ENCODE measurements around the gene RGS9BP. TPM values are rescaled to one million over a fixed set of nuclear protein-coding genes. Genes with fewer than 3 reads are reported as not detected.

RGS9BP gene
- total and polyA plus RNA-seq, 2 donors (not counting 1 experiment from before 2014, with no cell fraction given) = 0.09 to 0.66 TPM

GRCh38 chr19:32674931-32675719 is 523 bp upstream of the RGS9BP start, which contains the start of gene ANKRD27:
TSS of gene ANKRD27 (minus strand) at chr19:32675180. CDS start at chr19:32659015, 16,165 bp downstream.
- peak within 1 kb of the TSS; percentile 72 for H3K9ac ChIP-seq (ENCODE audit: insufficient read depth, low read length)
- H3K27ac ChIP-seq (ENCODE audit: insufficient read depth, low read length) = peak within 1 kb of the TSS; percentile 71
- H3K4me2 ChIP-seq (ENCODE audit: extremely low read depth, insufficient read depth, low read length) = peak within 1 kb of the TSS; percentile 93
- H3K4me3 ChIP-seq (replicated peaks in 1 of 4; ENCODE audit: control extremely low read depth in 1 of 4, insufficient read depth in 1 of 4, low read depth in 3 of 4, low read length in 4 of 4) = peak within 1 kb of the TSS; percentile 83 to 94 (median 88)
- H3K36me3 ChIP-seq (ENCODE audit: control insufficient read depth, insufficient read depth, low read length) = no peaks in the 10 kb centered on the region
- TF ChIP-seq CTCF (conservative IDR thresholded peaks at IDR 0.05 in 1 of 2, IDR thresholded peaks at IDR 0.05 in 1 of 2; ENCODE audit: low read depth in 1 of 2, low read length in 2 of 2) (no peak), EZH2 (IDR thresholded peaks at IDR 0.05; ENCODE audit: low read length, missing control alignments) (no peak)
- no peaks in the 10 kb centered on the region for H3K9me3 ChIP-seq (ENCODE audit: control insufficient read depth, insufficient read depth, low read depth, low read length)
- peak within 1 kb of the TSS; percentile 98 for H2AFZ ChIP-seq (ENCODE audit: low read length)
- no peaks in the 10 kb centered on the region for H3K4me1 ChIP-seq (ENCODE audit: control insufficient read depth, extremely low read depth, insufficient read depth, low read length)
- H3K27me3 ChIP-seq (ENCODE audit: control insufficient read depth, insufficient read depth, low read length) = peaks cover 24% of the 10 kb centered on the region
- DNase-seq (ENCODE audit: low read depth in 2 of 2) = peak; percentile 93 to 97
- H3K79me2 ChIP-seq (ENCODE audit: control insufficient read depth, insufficient read depth, low read length) = peaks cover 31% of the 10 kb centered on the region
- H4K20me1 ChIP-seq (ENCODE audit: control insufficient read depth, extremely low read depth, insufficient read depth, low read length) = no peaks in the 10 kb centered on the region

- peak overlapping the region; percentile 82 for H2AFZ ChIP-seq (ENCODE audit: low read length)
- no peak overlapping the region for H3K9ac ChIP-seq (ENCODE audit: insufficient read depth, low read length)
- H3K9me3 ChIP-seq (ENCODE audit: control insufficient read depth, insufficient read depth, low read depth, low read length) = no peaks in the 10 kb centered on the region
- no peaks in the 10 kb centered on the region for H4K20me1 ChIP-seq (ENCODE audit: control insufficient read depth, extremely low read depth, insufficient read depth, low read length)
- H3K4me3 ChIP-seq (replicated peaks in 1 of 4; ENCODE audit: control extremely low read depth in 1 of 4, insufficient read depth in 1 of 4, low read depth in 3 of 4, low read length in 4 of 4) = peak overlapping the region in 1 of 4 experiments; percentile 94
- peak overlapping the region; percentile 35 for H3K4me2 ChIP-seq (ENCODE audit: extremely low read depth, insufficient read depth, low read length)
- H3K27me3 ChIP-seq (ENCODE audit: control insufficient read depth, insufficient read depth, low read length) = peaks cover 24% of the 10 kb centered on the region
- no peak for TF ChIP-seq CTCF (conservative IDR thresholded peaks at IDR 0.05 in 1 of 2, IDR thresholded peaks at IDR 0.05 in 1 of 2; ENCODE audit: low read depth in 1 of 2, low read length in 2 of 2)
- peak; percentile 98 for TF ChIP-seq EZH2 (IDR thresholded peaks at IDR 0.05; ENCODE audit: low read length, missing control alignments)
- no peaks in the 10 kb centered on the region for H3K4me1 ChIP-seq (ENCODE audit: control insufficient read depth, extremely low read depth, insufficient read depth, low read length)
- DNase-seq (ENCODE audit: low read depth in 2 of 2) = no peak
- H3K27ac ChIP-seq (ENCODE audit: insufficient read depth, low read length) = no peak overlapping the region
- H3K36me3 ChIP-seq (ENCODE audit: control insufficient read depth, insufficient read depth, low read length) = no peaks in the 10 kb centered on the region
- H3K79me2 ChIP-seq (ENCODE audit: control insufficient read depth, insufficient read depth, low read length) = peaks cover 27% of the 10 kb centered on the region
These were observed 692 bp downstream of the RGS9BP start for GRCh38 chr19:32676186-32676894.

GRCh38 chr19:32676895-32677359 is 1.3 kb downstream of the RGS9BP start:
- H3K4me3 ChIP-seq (replicated peaks in 1 of 4; ENCODE audit: control extremely low read depth in 1 of 4, insufficient read depth in 1 of 4, low read depth in 3 of 4, low read length in 4 of 4) = no peak overlapping the region

More at GRCh38 chr19:32676895-32677359, 1.3 kb downstream of the RGS9BP start:
- H3K9ac ChIP-seq (ENCODE audit: insufficient read depth, low read length) = no peak overlapping the region
- H3K27ac ChIP-seq (ENCODE audit: insufficient read depth, low read length) = no peak overlapping the region
- no peak for DNase-seq (ENCODE audit: low read depth in 2 of 2)
- no peaks in the 10 kb centered on the region for H3K4me1 ChIP-seq (ENCODE audit: control insufficient read depth, extremely low read depth, insufficient read depth, low read length)
- TF ChIP-seq CTCF (conservative IDR thresholded peaks at IDR 0.05 in 1 of 2, IDR thresholded peaks at IDR 0.05 in 1 of 2; ENCODE audit: low read depth in 1 of 2, low read length in 2 of 2) (no peak), EZH2 (IDR thresholded peaks at IDR 0.05; ENCODE audit: low read length, missing control alignments) (no peak)
- no peaks in the 10 kb centered on the region for H3K36me3 ChIP-seq (ENCODE audit: control insufficient read depth, insufficient read depth, low read length)
- H3K27me3 ChIP-seq (ENCODE audit: control insufficient read depth, insufficient read depth, low read length) = peaks cover 24% of the 10 kb centered on the region
- no peaks in the 10 kb centered on the region for H3K9me3 ChIP-seq (ENCODE audit: control insufficient read depth, insufficient read depth, low read depth, low read length)
- H2AFZ ChIP-seq (ENCODE audit: low read length) = no peak overlapping the region
- peaks cover 26% of the 10 kb centered on the region for H3K79me2 ChIP-seq (ENCODE audit: control insufficient read depth, insufficient read depth, low read length)
- H3K4me2 ChIP-seq (ENCODE audit: extremely low read depth, insufficient read depth, low read length) = no peak overlapping the region
- no peaks in the 10 kb centered on the region for H4K20me1 ChIP-seq (ENCODE audit: control insufficient read depth, extremely low read depth, insufficient read depth, low read length)

Measured in fibroblast of lung (primary cell).